Dermis blood vessel endothelial cell (primary cell): Measurements from ENCODE around the gene KCNJ14. TPM values are rescaled to one million over a fixed set of nuclear protein-coding genes. Genes with fewer than 3 reads are reported as not detected.

ENCODE experiments used
- DNase-seq: peaks from one replicate; pipeline ENCODE4 v3.0.0; 2010
- total RNA-seq: library from RNA; depleted of rRNA; stranded (reverse); fragments of >200 nt; gene quantifications from 2 replicates; pipeline ENCODE4 v1.2.3, GENCODE V29; 2014

KCNJ14 gene
- total RNA-seq, 1 donor from 2014 or later = 0.51 TPM

GRCh38 chr19:48489608-48490216 is 34.3 kb downstream of the KCNJ14 start:
- DNase-seq = peak; percentile 82

GRCh38 chr19:48490981-48491792 is 35.8 kb downstream of the KCNJ14 start:
- DNase-seq = no peak

- no peak for DNase-seq
Measured at GRCh38 chr19:48491793-48492123, 36.4 kb downstream of the KCNJ14 start.

GRCh38 chr19:48492925-48493717 is 37.7 kb downstream of the KCNJ14 start:
- peak; percentile 98 for DNase-seq

GRCh38 chr19:48493718-48494401 is 38.5 kb downstream of the KCNJ14 start:
- no peak for DNase-seq

GRCh38 chr19:48495396-48495795 is 40.0 kb downstream of the KCNJ14 start:
- peak; percentile 69 for DNase-seq

GRCh38 chr19:48496959-48497727 is 41.8 kb downstream of the KCNJ14 start:
- no peak for DNase-seq

GRCh38 chr19:48497728-48498594 is 42.6 kb downstream of the KCNJ14 start:
- no peak for DNase-seq

GRCh38 chr19:48498595-48499311 is 43.4 kb downstream of the KCNJ14 start:
- no peak for DNase-seq

- no peak for DNase-seq
Measured at GRCh38 chr19:48499316-48500090, 44.1 kb downstream of the KCNJ14 start.

- DNase-seq = no peak
Measured at GRCh38 chr19:48500830-48501493, 45.6 kb downstream of the KCNJ14 start.

GRCh38 chr19:48501494-48502349 is 46.3 kb downstream of the KCNJ14 start:
- peak; percentile 48 for DNase-seq

- no peak for DNase-seq
Measured at GRCh38 chr19:48502350-48503018, 47.1 kb downstream of the KCNJ14 start.

GRCh38 chr19:48506138-48506733 is 50.9 kb downstream of the KCNJ14 start:
- DNase-seq = peak; percentile 65

- no peak for DNase-seq
Measured at GRCh38 chr19:48507911-48508439, 52.6 kb downstream of the KCNJ14 start.

GRCh38 chr19:48508729-48509411 is 53.5 kb downstream of the KCNJ14 start:
- DNase-seq = no peak
